NCI-H774 (cell line): Measurements from ENCODE around the gene ESF1.
A peak's percentile ranks its signal among the peaks of the same experiment; 100 is the strongest.
"Not testable (repeated sequence)": the region's sequence is repeated elsewhere in the genome, so short reads cannot be mapped to it uniquely, and the experiment has no call there.

Experiments
- DNase-seq: peaks from one replicate; lab custom pipeline; 2025; lab: John Stamatoyannopoulos, UW

Gene ESF1

GRCh38 chr20:13788167-13788834, 3.6 kb upstream of the ESF1 start:
- DNase-seq = peak; percentile 7

GRCh38 chr20:13786143-13786828, 1.6 kb upstream of the ESF1 start:
- DNase-seq = no peak

GRCh38 chr20:13784271-13784892, 337 bp downstream of the ESF1 start:
- no peak for DNase-seq

GRCh38 chr20:13783528-13783927, 1.2 kb downstream of the ESF1 start:
- no peak for DNase-seq

- DNase-seq = no peak
These were observed 5.9 kb downstream of the ESF1 start for GRCh38 chr20:13778827-13779226.

- no peak for DNase-seq
These were observed 7.5 kb downstream of the ESF1 start for GRCh38 chr20:13777171-13777601.

GRCh38 chr20:13775867-13776266, 8.9 kb downstream of the ESF1 start:
- DNase-seq = no peak

- no peak for DNase-seq
These were observed 12.2 kb downstream of the ESF1 start for GRCh38 chr20:13772529-13772928.

- DNase-seq = no peak
These were observed 12.8 kb downstream of the ESF1 start for GRCh38 chr20:13771853-13772453.

- no peak for DNase-seq
These were observed 14.6 kb downstream of the ESF1 start for GRCh38 chr20:13770141-13770540.

GRCh38 chr20:13765868-13766416, 18.8 kb downstream of the ESF1 start:
- DNase-seq = no peak

GRCh38 chr20:13765299-13765698, 19.4 kb downstream of the ESF1 start:
- no peak for DNase-seq

GRCh38 chr20:13760451-13760946, 24.2 kb downstream of the ESF1 start:
- not testable (repeated sequence) for DNase-seq

- DNase-seq = no peak
These were observed 25.8 kb downstream of the ESF1 start for GRCh38 chr20:13758884-13759283.

GRCh38 chr20:13756551-13756950, 28.2 kb downstream of the ESF1 start:
- DNase-seq = no peak

- no peak for DNase-seq
These were observed 28.9 kb downstream of the ESF1 start for GRCh38 chr20:13755809-13756208.

GRCh38 chr20:13753436-13754036, 31.2 kb downstream of the ESF1 start:
- DNase-seq = no peak

- no peak for DNase-seq
These were observed 34.9 kb downstream of the ESF1 start for GRCh38 chr20:13749811-13750210.

GRCh38 chr20:13745784-13746183, 38.9 kb downstream of the ESF1 start:
- no peak for DNase-seq

GRCh38 chr20:13744352-13744751, 40.4 kb downstream of the ESF1 start:
- DNase-seq = no peak

GRCh38 chr20:13741879-13742278, 42.8 kb downstream of the ESF1 start:
- no peak for DNase-seq
